ENCODE data around the gene OPTN. TPM values are rescaled to one million over a fixed set of nuclear protein-coding genes. Genes with fewer than 3 reads are reported as not detected.

Gene OPTN
- total and polyA plus RNA-seq, 5 donors from 2014 or later = 71.9 to 209 (median 103) TPM

- no peaks in the 10 kb centered on the region for H3K4me1 ChIP-seq (ENCODE audit: control insufficient read depth, insufficient read depth, low read length, poor library complexity, severe bottlenecking)
- H3K9me3 ChIP-seq (ENCODE audit: control insufficient read depth in 2 of 2, low read length in 2 of 2) = no peaks in the 10 kb centered on the region
- Mint-ChIP-seq H3K27ac (no peak overlapping the region), H3K4me1 (peaks cover 0 to 4% (median 4%) of the 10 kb centered on the region in 4 donors), H3K4me3 (no peak overlapping the region), H3K27me3 (no peaks in the 10 kb centered on the region), H3K9me3 (no peaks in the 10 kb centered on the region), H3K36me3 (no peaks in the 10 kb centered on the region)
- no peaks in the 10 kb centered on the region for H3K27me3 ChIP-seq (ENCODE audit: control insufficient read depth, insufficient read depth, low read length)
- no peak overlapping the region for H3K4me3 ChIP-seq (ENCODE audit: low read depth, low read length)
- DNase-seq (no peak), ATAC-seq (ENCODE audit: low read depth in 2 of 2) (no peak)
- no peak overlapping the region for H3K27ac ChIP-seq (ENCODE audit: insufficient read depth, low read length, poor library complexity, severe bottlenecking)
- H3K36me3 ChIP-seq (ENCODE audit: control insufficient read depth, insufficient read depth, low read length) = no peaks in the 10 kb centered on the region
Observed at GRCh38 chr10:13168781-13169180, 68.8 kb downstream of the OPTN start.

DNA sequence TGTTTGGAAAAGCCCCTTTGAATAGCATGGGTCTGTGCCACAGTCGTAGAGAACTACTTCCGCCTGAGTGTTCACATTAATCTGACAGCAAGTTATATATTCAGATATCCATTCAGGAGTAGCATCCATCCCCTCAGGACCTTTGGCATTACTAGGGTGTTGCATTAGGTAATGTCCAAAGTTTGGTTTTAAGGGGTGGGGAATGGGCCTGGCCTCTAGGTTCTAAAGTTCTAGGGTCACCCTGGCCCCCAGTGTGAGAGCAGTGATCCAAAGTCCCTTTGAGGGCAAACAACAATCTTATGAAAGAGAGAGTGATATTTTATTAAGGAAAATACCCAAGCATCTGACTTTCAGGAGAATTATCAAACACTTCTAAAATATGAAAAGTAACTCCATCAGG is 73.7 kb downstream of the OPTN start:
- Mint-ChIP-seq H3K9me3 (no peaks in the 10 kb centered on the region), H3K27me3 (no peaks in the 10 kb centered on the region), H3K36me3 (no peaks in the 10 kb centered on the region), H3K4me1 (peaks cover 0 to 2% (median 0%) of the 10 kb centered on the region in 4 donors), H3K4me3 (no peak overlapping the region), H3K27ac (no peak overlapping the region)
- H3K4me1 ChIP-seq (ENCODE audit: control insufficient read depth, insufficient read depth, low read length, poor library complexity, severe bottlenecking) = no peaks in the 10 kb centered on the region
- no peak overlapping the region for H3K27ac ChIP-seq (ENCODE audit: insufficient read depth, low read length, poor library complexity, severe bottlenecking)
- ATAC-seq (ENCODE audit: low read depth in 2 of 2) (no peak), DNase-seq (no peak)
- no peak overlapping the region for H3K4me3 ChIP-seq (ENCODE audit: low read depth, low read length)
- H3K9me3 ChIP-seq (ENCODE audit: control insufficient read depth in 2 of 2, low read length in 2 of 2) = no peaks in the 10 kb centered on the region
- H3K27me3 ChIP-seq (ENCODE audit: control insufficient read depth, insufficient read depth, low read length) = no peaks in the 10 kb centered on the region
- no peaks in the 10 kb centered on the region for H3K36me3 ChIP-seq (ENCODE audit: control insufficient read depth, insufficient read depth, low read length)

DNA sequence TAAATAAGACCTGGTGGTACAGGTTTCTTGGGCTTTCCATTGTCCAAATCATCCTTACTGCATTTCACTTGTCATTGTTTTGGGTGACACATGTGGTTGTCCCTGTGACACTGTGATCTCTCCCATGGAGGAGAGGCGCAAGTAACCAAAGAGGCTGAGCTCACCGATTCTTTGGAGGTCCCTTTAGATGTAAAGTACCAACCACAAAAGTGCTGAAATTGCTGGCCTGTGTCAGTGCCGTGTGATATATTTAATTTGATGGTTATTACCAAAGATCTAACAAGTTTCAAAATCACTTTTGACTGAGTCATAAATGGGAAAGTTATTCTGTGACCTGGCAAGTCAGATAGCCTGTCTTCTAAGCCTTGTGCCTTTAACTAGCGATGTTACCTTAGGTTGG is 80.8 kb downstream of the OPTN start:
- H3K4me1 Mint-ChIP-seq = peaks cover 3 to 28% (median 7%) of the 10 kb centered on the region in 4 donors
- H3K27ac Mint-ChIP-seq = peak overlapping the region in 2 of 3 donors; percentile 6 to 48
- DNase-seq (peak in 1 of 3 donors; percentile 16), ATAC-seq (ENCODE audit: low read depth in 2 of 2) (no peak)
- Histone ChIP-seq H3K27ac (ENCODE audit: insufficient read depth, low read length, poor library complexity, severe bottlenecking) (no peak overlapping the region), H3K4me1 (ENCODE audit: control insufficient read depth, insufficient read depth, low read length, poor library complexity, severe bottlenecking) (no peaks in the 10 kb centered on the region), H3K27me3 (ENCODE audit: control insufficient read depth, insufficient read depth, low read length) (no peaks in the 10 kb centered on the region), H3K36me3 (ENCODE audit: control insufficient read depth, insufficient read depth, low read length) (no peaks in the 10 kb centered on the region), H3K9me3 (ENCODE audit: control insufficient read depth in 2 of 2, low read length in 2 of 2) (no peaks in the 10 kb centered on the region), H3K4me3 (ENCODE audit: low read depth, low read length) (peak overlapping the region; percentile 39)
- peaks cover 0 to 2% (median 0%) of the 10 kb centered on the region in 7 donors for H3K9me3 Mint-ChIP-seq
- H3K27me3 Mint-ChIP-seq = no peaks in the 10 kb centered on the region
- no peak overlapping the region for H3K4me3 Mint-ChIP-seq
- H3K36me3 Mint-ChIP-seq = no peaks in the 10 kb centered on the region

GRCh38 chr10:13182424-13182823 is 82.5 kb downstream of the OPTN start:
- H3K4me1 ChIP-seq (ENCODE audit: control insufficient read depth, insufficient read depth, low read length, poor library complexity, severe bottlenecking) = no peaks in the 10 kb centered on the region
- no peak overlapping the region for H3K4me3 Mint-ChIP-seq
- no peaks in the 10 kb centered on the region for H3K27me3 Mint-ChIP-seq
- peaks cover 0 to 4% (median 0%) of the 10 kb centered on the region in 7 donors for H3K9me3 Mint-ChIP-seq
- no peak overlapping the region for H3K4me3 ChIP-seq (ENCODE audit: low read depth, low read length)
- no peaks in the 10 kb centered on the region for H3K27me3 ChIP-seq (ENCODE audit: control insufficient read depth, insufficient read depth, low read length)
- no peaks in the 10 kb centered on the region for H3K36me3 Mint-ChIP-seq
- H3K27ac ChIP-seq (ENCODE audit: insufficient read depth, low read length, poor library complexity, severe bottlenecking) = no peak overlapping the region
- ATAC-seq (ENCODE audit: low read depth in 2 of 2) (no peak), DNase-seq (no peak)
- no peaks in the 10 kb centered on the region for H3K36me3 ChIP-seq (ENCODE audit: control insufficient read depth, insufficient read depth, low read length)
- H3K4me1 Mint-ChIP-seq = peaks cover 3 to 28% (median 7%) of the 10 kb centered on the region in 4 donors
- H3K9me3 ChIP-seq (ENCODE audit: control insufficient read depth in 2 of 2, low read length in 2 of 2) = no peaks in the 10 kb centered on the region
- no peak overlapping the region for H3K27ac Mint-ChIP-seq

- Histone ChIP-seq H3K27me3 (ENCODE audit: control insufficient read depth, insufficient read depth, low read length) (no peaks in the 10 kb centered on the region), H3K36me3 (ENCODE audit: control insufficient read depth, insufficient read depth, low read length) (no peaks in the 10 kb centered on the region), H3K4me3 (ENCODE audit: low read depth, low read length) (no peak overlapping the region), H3K27ac (ENCODE audit: insufficient read depth, low read length, poor library complexity, severe bottlenecking) (no peak overlapping the region), H3K9me3 (ENCODE audit: control insufficient read depth in 2 of 2, low read length in 2 of 2) (no peaks in the 10 kb centered on the region), H3K4me1 (ENCODE audit: control insufficient read depth, insufficient read depth, low read length, poor library complexity, severe bottlenecking) (no peaks in the 10 kb centered on the region)
- ATAC-seq (ENCODE audit: low read depth in 2 of 2) (no peak), DNase-seq (no peak)
- Mint-ChIP-seq H3K36me3 (no peaks in the 10 kb centered on the region), H3K9me3 (peaks cover 0 to 4% (median 0%) of the 10 kb centered on the region in 7 donors), H3K27me3 (no peaks in the 10 kb centered on the region), H3K4me3 (no peak overlapping the region), H3K4me1 (peaks cover 3 to 26% (median 7%) of the 10 kb centered on the region in 4 donors), H3K27ac (no peak overlapping the region)
Observed at GRCh38 chr10:13183625-13184024, 83.7 kb downstream of the OPTN start.

GRCh38 chr10:13184276-13184675 is 84.3 kb downstream of the OPTN start:
- Mint-ChIP-seq H3K4me3 (no peak overlapping the region), H3K36me3 (no peaks in the 10 kb centered on the region), H3K27ac (no peak overlapping the region), H3K27me3 (no peaks in the 10 kb centered on the region), H3K9me3 (peaks cover 0 to 4% (median 0%) of the 10 kb centered on the region in 7 donors), H3K4me1 (peaks cover 3 to 21% (median 7%) of the 10 kb centered on the region in 4 donors)
- H3K36me3 ChIP-seq (ENCODE audit: control insufficient read depth, insufficient read depth, low read length) = no peaks in the 10 kb centered on the region
- DNase-seq = no peak
- no peak for ATAC-seq (ENCODE audit: low read depth in 2 of 2)
- no peak overlapping the region for H3K27ac ChIP-seq (ENCODE audit: insufficient read depth, low read length, poor library complexity, severe bottlenecking)
- no peaks in the 10 kb centered on the region for H3K4me1 ChIP-seq (ENCODE audit: control insufficient read depth, insufficient read depth, low read length, poor library complexity, severe bottlenecking)
- no peaks in the 10 kb centered on the region for H3K27me3 ChIP-seq (ENCODE audit: control insufficient read depth, insufficient read depth, low read length)
- no peak overlapping the region for H3K4me3 ChIP-seq (ENCODE audit: low read depth, low read length)
- no peaks in the 10 kb centered on the region for H3K9me3 ChIP-seq (ENCODE audit: control insufficient read depth in 2 of 2, low read length in 2 of 2)

DNA sequence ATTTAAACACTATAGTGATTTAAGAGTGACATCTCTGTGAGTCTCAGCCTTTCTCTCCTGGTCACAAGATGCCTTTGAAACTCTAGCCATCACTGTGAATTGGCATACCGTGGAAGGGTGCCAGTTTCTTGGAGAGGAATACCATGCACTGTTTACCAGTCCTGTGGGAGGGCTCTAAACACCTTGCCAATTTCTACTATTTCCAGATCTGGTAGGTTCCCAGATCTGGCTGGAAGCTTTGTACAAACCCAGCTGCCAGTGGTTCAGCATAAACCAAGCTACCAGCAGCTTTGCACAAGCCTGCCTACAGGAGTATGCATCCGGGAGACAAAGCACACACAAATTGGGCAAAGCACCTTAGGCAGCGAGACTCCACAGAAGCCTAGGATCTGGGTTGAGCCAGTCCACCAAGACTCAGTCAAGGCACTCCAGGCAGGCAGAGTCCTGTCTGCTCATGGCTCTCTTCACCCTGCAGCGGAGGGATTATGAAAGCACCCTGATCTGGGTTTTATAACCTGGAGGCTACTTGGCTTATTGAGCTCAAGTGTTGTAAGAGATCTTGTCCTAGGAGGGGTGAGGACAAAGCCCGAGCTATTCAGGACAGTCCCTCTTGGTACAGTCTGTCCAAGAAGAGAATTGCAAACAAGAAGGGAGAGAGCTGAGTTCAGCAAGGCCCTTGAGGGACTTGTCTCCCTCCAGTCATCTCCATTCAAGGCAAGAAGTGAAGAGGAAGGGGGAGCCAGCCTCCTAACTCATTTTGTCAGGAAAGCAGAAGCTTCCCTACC is 85.0 kb downstream of the OPTN start:
- Mint-ChIP-seq H3K9me3 (peaks cover 0 to 4% (median 0%) of the 10 kb centered on the region in 7 donors), H3K27ac (peak overlapping the region in 1 of 3 donors; percentile 32), H3K36me3 (no peaks in the 10 kb centered on the region), H3K27me3 (no peaks in the 10 kb centered on the region), H3K4me3 (no peak overlapping the region), H3K4me1 (peaks cover 3 to 21% (median 7%) of the 10 kb centered on the region in 4 donors)
- DNase-seq (no peak), ATAC-seq (ENCODE audit: low read depth in 2 of 2) (no peak)
- Histone ChIP-seq H3K4me1 (ENCODE audit: control insufficient read depth, insufficient read depth, low read length, poor library complexity, severe bottlenecking) (no peaks in the 10 kb centered on the region), H3K9me3 (ENCODE audit: control insufficient read depth in 2 of 2, low read length in 2 of 2) (no peaks in the 10 kb centered on the region), H3K27ac (ENCODE audit: insufficient read depth, low read length, poor library complexity, severe bottlenecking) (no peak overlapping the region), H3K27me3 (ENCODE audit: control insufficient read depth, insufficient read depth, low read length) (no peaks in the 10 kb centered on the region), H3K36me3 (ENCODE audit: control insufficient read depth, insufficient read depth, low read length) (no peaks in the 10 kb centered on the region), H3K4me3 (ENCODE audit: low read depth, low read length) (no peak overlapping the region)

GRCh38 chr10:13187135-13187534 is 87.2 kb downstream of the OPTN start:
- Mint-ChIP-seq H3K27me3 (no peaks in the 10 kb centered on the region), H3K27ac (peak overlapping the region in 1 of 3 donors; percentile 3), H3K4me1 (peaks cover 0 to 7% (median 0%) of the 10 kb centered on the region in 4 donors), H3K4me3 (no peak overlapping the region), H3K36me3 (no peaks in the 10 kb centered on the region), H3K9me3 (peaks cover 0 to 4% (median 0%) of the 10 kb centered on the region in 7 donors)
- Histone ChIP-seq H3K36me3 (ENCODE audit: control insufficient read depth, insufficient read depth, low read length) (no peaks in the 10 kb centered on the region), H3K9me3 (ENCODE audit: control insufficient read depth in 2 of 2, low read length in 2 of 2) (no peaks in the 10 kb centered on the region), H3K4me3 (ENCODE audit: low read depth, low read length) (no peak overlapping the region), H3K27ac (ENCODE audit: insufficient read depth, low read length, poor library complexity, severe bottlenecking) (no peak overlapping the region), H3K4me1 (ENCODE audit: control insufficient read depth, insufficient read depth, low read length, poor library complexity, severe bottlenecking) (no peaks in the 10 kb centered on the region), H3K27me3 (ENCODE audit: control insufficient read depth, insufficient read depth, low read length) (no peaks in the 10 kb centered on the region)
- DNase-seq (no peak), ATAC-seq (ENCODE audit: low read depth in 2 of 2) (no peak)
